IPS DF 6.9 (cell line): Measurements from ENCODE around the gene ZNF792.
"Not testable (repeated sequence)": the region's sequence is repeated elsewhere in the genome, so short reads cannot be mapped to it uniquely, and the experiment has no call there.

Experiments used
- DNase-seq: peaks from one replicate; pipeline ENCODE4 v3.0.0-alpha.2; 2013; ENCODE audit warnings: low read depth, low spot score
- H3K27ac ChIP-seq: one replicate; pipeline ENCODE4 v1.5.1; 2013; ENCODE audit warnings: low read length, control low read depth
- H3K27me3 ChIP-seq: 2 replicates; pipeline ENCODE4 v1.6.1; 2013; ENCODE audit warnings: mild to moderate bottlenecking, low read length; ENCODE audit not compliant: control insufficient read depth, insufficient read depth
- H3K36me3 ChIP-seq: 2 replicates; pipeline ENCODE4 v1.6.1; 2013; ENCODE audit warnings: low read length; ENCODE audit not compliant: control insufficient read depth, insufficient read depth
- H3K4me1 ChIP-seq: 2 replicates; pipeline ENCODE4 v1.6.1; 2013; ENCODE audit warnings: low read length; ENCODE audit not compliant: control insufficient read depth, insufficient read depth
- H3K4me3 ChIP-seq: 2 replicates; pipeline ENCODE4 v1.5.1; 2013; ENCODE audit warnings: mild to moderate bottlenecking, low read length
- H3K9me3 ChIP-seq: 2 replicates; pipeline ENCODE4 v1.6.1; 2013; ENCODE audit warnings: low read length, inconsistent platforms; ENCODE audit not compliant: control insufficient read depth, insufficient read depth
- WGBS: extraction: QIAGEN DNeasy Blood & Tissue Kit; methylation state at CpG from one replicate; pipeline ENCODE4 v1.1.7; 2013; ENCODE audit warnings: mixed read lengths, missing lambda C conversion rate; ENCODE audit not compliant: insufficient read length, insufficient coverage; 5-methylcytosine and 5-hydroxymethylcytosine counted together

The ZNF792 gene

GRCh38 chr19:34969721-34970120, 5.7 kb upstream of the ZNF792 start:
- no peak overlapping the region for H3K4me3 ChIP-seq
- no peaks in the 10 kb centered on the region for H3K27me3 ChIP-seq
- H3K27ac ChIP-seq: no peak overlapping the region
- no peaks in the 10 kb centered on the region for H3K36me3 ChIP-seq
- H3K9me3 ChIP-seq: no peaks in the 10 kb centered on the region
- WGBS: no CpG with 5 or more reads among the region's 6 CpGs
- H3K4me1 ChIP-seq: no peaks in the 10 kb centered on the region
- no peak for DNase-seq

DNA sequence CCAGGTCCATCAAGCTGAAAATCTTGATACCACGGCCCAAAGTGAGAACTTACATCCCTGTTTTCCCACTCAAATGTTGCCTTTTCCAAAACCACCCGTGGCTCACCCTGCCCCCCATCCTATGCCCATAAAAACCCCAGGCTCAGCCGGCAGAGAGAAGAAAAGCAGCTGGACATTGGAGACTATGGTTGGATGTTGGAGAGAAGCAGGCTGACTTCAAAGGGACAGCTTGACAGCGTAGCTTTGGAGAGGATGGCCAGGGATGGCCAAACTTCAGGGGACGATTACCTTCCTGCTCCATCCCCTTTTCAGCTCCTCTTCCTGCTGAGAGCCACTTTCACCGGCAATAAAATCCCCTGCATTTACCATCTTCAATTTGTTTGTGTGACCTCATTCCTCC, 3.5 kb upstream of the ZNF792 start:
- H3K27me3 ChIP-seq: no peaks in the 10 kb centered on the region
- no peaks in the 10 kb centered on the region for H3K36me3 ChIP-seq
- DNase-seq: no peak
- WGBS: no CpG with 5 or more reads among the region's 6 CpGs
- no peaks in the 10 kb centered on the region for H3K9me3 ChIP-seq
- H3K4me1 ChIP-seq: peaks cover 4% of the 10 kb centered on the region; the same call in 1 of the 2 replicates
- no peak overlapping the region for H3K27ac ChIP-seq
- H3K4me3 ChIP-seq: no peak overlapping the region

GRCh38 chr19:34965505-34965904, 1.5 kb upstream of the ZNF792 start:
- not testable (repeated sequence) for H3K27ac ChIP-seq, H3K4me1 ChIP-seq, DNase-seq, H3K9me3 ChIP-seq, H3K27me3 ChIP-seq, H3K36me3 ChIP-seq, H3K4me3 ChIP-seq
- no CpG with 5 or more reads among the region's 5 CpGs for WGBS

DNA sequence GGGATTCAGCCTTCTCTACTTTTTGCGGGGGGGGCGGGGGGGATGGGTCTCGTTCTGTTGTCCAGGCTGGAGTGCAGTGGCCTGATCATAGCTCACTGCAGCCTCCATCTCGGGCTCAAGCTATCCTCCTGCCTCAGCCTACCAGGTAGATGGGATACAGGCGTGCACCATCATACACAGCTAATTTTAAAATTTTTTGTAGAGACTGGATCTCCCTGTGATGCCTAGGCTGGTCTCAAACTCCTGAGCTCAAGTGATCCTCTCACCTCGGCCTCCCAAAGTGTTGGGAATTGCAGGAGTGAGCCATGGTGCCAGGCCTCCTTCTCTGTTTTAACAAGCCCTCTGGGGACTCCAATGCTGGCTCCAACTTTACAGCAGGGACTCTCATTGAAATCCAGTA, 569 bp upstream of the ZNF792 start:
- H3K27me3 ChIP-seq: no peaks in the 10 kb centered on the region
- H3K27ac ChIP-seq: no peak overlapping the region
- WGBS: no CpG with 5 or more reads among the region's 6 CpGs
- H3K9me3 ChIP-seq: no peaks in the 10 kb centered on the region
- no peaks in the 10 kb centered on the region for H3K36me3 ChIP-seq
- no peak for DNase-seq
- peaks cover 4% of the 10 kb centered on the region; the same call in 1 of the 2 replicates for H3K4me1 ChIP-seq
- H3K4me3 ChIP-seq: no peak overlapping the region

GRCh38 chr19:34962687-34963572, 1.1 kb downstream of the ZNF792 start:
- DNase-seq: no peak
- Histone ChIP-seq H3K36me3 (peaks cover 15% of the 10 kb centered on the region), H3K9me3 (peaks cover 14% of the 10 kb centered on the region), H3K4me3 (peak overlapping the region; percentile 83; the same call in 1 of the 2 replicates), H3K4me1 (peaks cover 4% of the 10 kb centered on the region; the same call in 1 of the 2 replicates), H3K27ac (no peak overlapping the region), H3K27me3 (no peaks in the 10 kb centered on the region)
- no CpG with 5 or more reads among the region's 14 CpGs for WGBS

DNA sequence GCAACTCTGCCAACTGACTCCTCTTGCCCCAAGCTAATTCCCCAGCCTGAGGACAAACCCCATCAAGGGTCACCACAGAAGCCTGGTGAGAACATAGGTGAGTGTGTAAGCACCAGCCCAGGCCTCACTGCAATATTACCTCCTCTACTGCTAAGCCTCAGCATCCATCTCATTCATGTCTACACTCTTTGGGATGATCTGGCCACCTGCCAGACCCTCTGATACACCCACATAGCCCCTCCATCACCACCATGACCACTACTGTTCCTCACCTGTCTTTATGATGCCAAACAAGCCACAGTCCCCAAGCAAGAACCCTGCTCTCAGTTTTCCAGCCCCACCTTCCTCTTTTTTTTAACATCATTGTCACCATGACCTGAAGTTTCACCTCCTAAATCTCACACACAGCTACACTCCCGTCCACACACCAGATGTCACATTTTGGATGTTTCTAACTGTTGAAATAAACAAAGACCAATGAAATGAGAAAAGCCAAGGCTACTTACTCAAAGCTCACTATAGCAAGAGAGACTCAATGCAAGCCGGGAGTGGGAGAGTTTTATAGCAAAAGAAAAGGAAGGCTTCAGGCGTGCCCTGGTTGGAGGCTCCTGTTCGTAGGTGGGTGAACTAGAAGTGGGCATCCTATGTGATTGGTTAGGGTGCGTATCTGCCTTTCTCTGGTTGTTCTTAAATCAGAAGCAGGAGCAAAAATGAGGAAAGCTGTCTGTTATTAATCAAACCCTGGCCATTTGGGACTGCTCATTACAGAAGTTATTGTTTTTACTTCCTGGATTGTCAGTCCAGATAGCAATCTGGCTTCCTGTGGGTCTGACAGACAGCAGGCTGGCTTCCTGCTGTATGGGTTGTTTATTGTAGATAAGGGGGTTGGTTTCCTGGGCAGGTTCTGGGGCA, 2.0 kb downstream of the ZNF792 start:
- Histone ChIP-seq H3K36me3 (peaks cover 21% of the 10 kb centered on the region), H3K27me3 (no peaks in the 10 kb centered on the region), H3K4me1 (peaks cover 4% of the 10 kb centered on the region; the same call in 1 of the 2 replicates), H3K9me3 (peaks cover 18% of the 10 kb centered on the region), H3K27ac (no peak overlapping the region), H3K4me3 (no peak overlapping the region)
- no peak for DNase-seq
- no CpG with 5 or more reads among the region's 5 CpGs for WGBS

- no peak overlapping the region for H3K4me3 ChIP-seq
- H3K27ac ChIP-seq: no peak overlapping the region
- no peaks in the 10 kb centered on the region for H3K27me3 ChIP-seq
- H3K36me3 ChIP-seq: peaks cover 24% of the 10 kb centered on the region
- WGBS: no CpG with 5 or more reads among the region's 12 CpGs
- peaks cover 18% of the 10 kb centered on the region for H3K9me3 ChIP-seq
- DNase-seq: no peak
- peaks cover 4% of the 10 kb centered on the region; the same call in 1 of the 2 replicates for H3K4me1 ChIP-seq
Observed at GRCh38 chr19:34960940-34961679, 2.9 kb downstream of the ZNF792 start.

DNA sequence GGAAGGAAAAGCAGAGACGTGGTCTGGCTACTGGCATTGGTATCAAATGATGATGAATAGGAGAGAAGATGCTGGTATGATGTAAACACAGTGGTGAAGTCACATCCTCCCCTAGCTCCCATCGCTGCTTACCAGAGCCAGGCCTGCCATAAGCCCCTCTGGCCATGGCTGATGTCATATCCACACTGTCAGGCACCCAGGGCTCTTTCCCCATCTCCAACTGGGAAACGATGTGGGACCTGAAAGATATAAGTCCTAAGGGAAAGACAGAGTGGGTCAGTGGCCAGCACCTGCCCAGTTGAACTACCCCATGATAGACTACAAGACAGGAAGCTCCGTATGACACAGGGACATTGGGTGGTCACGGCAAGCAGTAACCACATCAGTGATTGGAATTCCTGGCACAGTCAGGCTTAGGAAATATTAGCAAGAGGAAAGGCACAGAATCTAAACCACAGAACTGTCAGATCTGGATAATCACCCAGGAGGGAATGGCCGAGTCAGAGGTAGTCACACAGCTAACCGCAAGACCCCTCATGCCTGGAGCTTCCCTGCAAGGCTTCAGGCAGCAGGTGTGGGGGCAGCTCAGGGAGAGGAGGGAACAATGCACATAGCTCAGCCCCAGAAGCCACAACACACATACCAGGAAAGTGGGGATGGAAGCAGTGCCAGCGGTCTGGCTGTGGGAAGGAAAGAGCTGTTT, 3.8 kb downstream of the ZNF792 start:
- Histone ChIP-seq H3K36me3 (peaks cover 24% of the 10 kb centered on the region), H3K4me1 (peaks cover 4% of the 10 kb centered on the region; the same call in 1 of the 2 replicates), H3K27me3 (no peaks in the 10 kb centered on the region), H3K4me3 (no peak overlapping the region), H3K27ac (no peak overlapping the region), H3K9me3 (peaks cover 18% of the 10 kb centered on the region)
- no peak for DNase-seq
- WGBS: no CpG with 5 or more reads among the region's 8 CpGs

GRCh38 chr19:34959021-34959420, 5.0 kb downstream of the ZNF792 start:
- Histone ChIP-seq H3K4me3 (no peak overlapping the region), H3K9me3 (peaks cover 18% of the 10 kb centered on the region)

More at GRCh38 chr19:34959021-34959420, 5.0 kb downstream of the ZNF792 start:
- DNase-seq: no peak
- Histone ChIP-seq H3K27ac (no peak overlapping the region), H3K4me1 (peaks cover 4% of the 10 kb centered on the region; the same call in 1 of the 2 replicates), H3K27me3 (no peaks in the 10 kb centered on the region), H3K36me3 (peaks cover 24% of the 10 kb centered on the region)
- WGBS: no CpG with 5 or more reads among the region's 7 CpGs
